SIG-M5 treated with dmso at 0.1 percent for 504 hours (cell line): ENCODE measurements around the gene GPN1.
A peak's percentile ranks its signal among the peaks of the same experiment; 100 is the strongest.
"Not testable (repeated sequence)": the region's sequence is repeated elsewhere in the genome, so short reads cannot be mapped to it uniquely, and the experiment has no call there.

Experiments
- DNase-seq: peaks from one replicate; lab custom pipeline; 2025; ENCODE audit not compliant: unreplicated experiment; lab: John Stamatoyannopoulos, UW

The GPN1 gene

DNA sequence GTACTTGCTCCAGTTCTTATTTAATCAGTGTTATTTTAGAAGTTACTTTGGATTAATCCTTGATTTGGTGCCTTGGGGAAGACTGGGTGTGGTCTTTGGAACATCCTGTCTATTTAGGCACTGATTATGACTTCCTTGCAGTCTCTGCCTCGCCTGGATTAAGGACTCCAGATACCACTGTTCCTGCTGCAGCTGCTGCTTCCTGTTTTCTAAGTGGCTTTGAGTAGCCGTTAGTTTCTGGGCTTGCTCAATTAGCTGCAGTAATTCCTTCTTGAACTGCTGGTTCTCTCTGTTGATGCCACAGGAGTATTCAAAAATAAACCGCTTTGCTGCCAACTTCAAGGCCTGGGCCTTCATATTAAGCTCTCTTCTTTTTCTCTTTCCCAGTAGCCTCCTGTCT, 1.9 kb upstream of the GPN1 start:
- peak; percentile 58 for DNase-seq

- peak; percentile 82 for DNase-seq
Observed at GRCh38 chr2:27627963-27628766, 685 bp upstream of the GPN1 start.

DNA sequence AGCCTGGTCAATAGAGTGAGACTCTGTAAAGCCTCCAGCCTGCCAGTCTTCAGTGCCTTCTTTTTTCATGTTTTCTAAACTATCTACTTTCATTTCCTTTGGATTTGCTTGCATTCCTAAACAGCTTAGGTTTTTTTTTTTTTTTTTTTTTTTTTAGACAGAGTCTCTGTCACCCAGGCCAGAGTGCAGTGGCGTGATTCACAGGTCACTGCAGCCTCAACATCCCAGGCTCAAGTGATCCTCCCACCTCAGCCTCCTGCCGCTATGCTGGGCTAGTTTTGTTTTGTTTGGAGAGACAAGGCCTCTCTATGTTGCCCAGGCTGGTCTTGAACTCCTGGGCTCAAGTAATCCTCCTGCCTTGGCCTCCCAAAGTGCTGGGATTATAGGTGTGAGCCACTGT, 1.4 kb downstream of the GPN1 start:
- not testable (repeated sequence) for DNase-seq

- no peak for DNase-seq
Observed at GRCh38 chr2:27634291-27634690, 5.4 kb downstream of the GPN1 start.

- no peak for DNase-seq
Observed at GRCh38 chr2:27636766-27637165, 7.9 kb downstream of the GPN1 start.

DNA sequence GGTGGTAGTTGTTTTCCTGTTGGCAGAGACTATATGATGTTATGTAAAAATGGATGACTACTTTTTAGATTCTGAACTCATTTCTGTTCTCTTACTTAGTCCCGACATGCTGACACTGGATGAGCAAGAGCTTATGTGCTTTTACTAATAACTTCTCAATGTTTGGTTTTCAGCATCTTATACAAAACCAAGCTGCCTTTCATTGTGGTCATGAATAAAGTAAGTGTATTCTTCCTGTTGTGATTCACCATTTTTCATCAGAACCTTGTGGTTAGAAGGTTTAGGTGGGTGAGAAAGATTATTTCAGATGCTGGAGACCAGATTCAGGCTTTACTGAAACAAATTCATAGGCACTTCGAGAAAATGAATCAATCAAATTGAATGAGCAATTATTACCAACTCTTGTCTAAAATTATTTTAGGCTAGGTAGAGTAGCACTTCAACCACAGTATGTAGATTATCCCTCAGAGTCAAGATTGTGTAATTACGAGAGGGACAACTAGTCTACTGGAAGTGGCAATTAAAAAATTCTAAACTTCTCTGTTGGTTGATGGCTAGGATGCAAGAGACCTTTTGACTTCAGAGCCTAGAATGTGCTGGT, 9.3 kb downstream of the GPN1 start:
- no peak for DNase-seq

DNA sequence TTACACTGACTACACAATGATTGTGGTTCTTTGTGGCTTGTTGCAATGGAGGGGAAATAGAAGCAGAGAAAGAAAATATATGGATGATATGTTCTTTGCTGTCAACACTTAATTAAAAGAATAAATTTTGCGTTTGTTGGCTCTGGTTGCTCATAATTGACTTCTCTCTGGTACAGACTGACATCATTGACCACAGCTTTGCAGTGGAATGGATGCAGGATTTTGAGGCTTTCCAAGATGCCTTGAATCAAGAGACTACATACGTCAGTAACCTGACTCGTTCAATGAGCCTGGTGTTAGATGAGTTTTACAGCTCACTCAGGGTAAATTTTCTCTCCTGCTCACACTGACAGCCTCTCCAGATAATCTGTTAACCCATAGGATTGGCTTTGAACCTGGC, 9.9 kb downstream of the GPN1 start:
- no peak for DNase-seq

- no peak for DNase-seq
Observed at GRCh38 chr2:27640722-27641245, 11.9 kb downstream of the GPN1 start.

- DNase-seq = no peak
Observed at GRCh38 chr2:27645197-27645596, 16.3 kb downstream of the GPN1 start.

- DNase-seq = no peak
Observed at GRCh38 chr2:27647289-27647688, 18.4 kb downstream of the GPN1 start.

DNA sequence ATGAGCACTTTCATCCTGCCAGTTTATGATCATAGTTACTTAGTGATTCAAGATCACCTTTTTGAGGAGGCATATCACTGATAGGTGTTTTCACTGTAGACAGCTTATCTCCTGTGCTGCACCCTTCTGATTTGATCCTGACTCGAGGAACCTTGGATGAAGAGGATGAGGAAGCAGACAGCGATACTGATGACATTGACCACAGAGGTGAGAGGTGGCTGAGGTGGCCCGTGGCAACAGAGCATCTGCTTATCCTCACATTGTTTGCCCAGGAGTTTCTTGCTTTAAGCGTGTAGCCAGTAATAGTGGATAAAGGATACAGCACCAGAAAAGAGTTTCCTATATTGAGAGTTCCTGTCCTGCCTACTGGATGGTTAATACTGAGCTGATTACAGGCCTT, 18.9 kb downstream of the GPN1 start:
- no peak for DNase-seq

GRCh38 chr2:27651056-27651455, 22.2 kb downstream of the GPN1 start:
- DNase-seq = no peak

DNA sequence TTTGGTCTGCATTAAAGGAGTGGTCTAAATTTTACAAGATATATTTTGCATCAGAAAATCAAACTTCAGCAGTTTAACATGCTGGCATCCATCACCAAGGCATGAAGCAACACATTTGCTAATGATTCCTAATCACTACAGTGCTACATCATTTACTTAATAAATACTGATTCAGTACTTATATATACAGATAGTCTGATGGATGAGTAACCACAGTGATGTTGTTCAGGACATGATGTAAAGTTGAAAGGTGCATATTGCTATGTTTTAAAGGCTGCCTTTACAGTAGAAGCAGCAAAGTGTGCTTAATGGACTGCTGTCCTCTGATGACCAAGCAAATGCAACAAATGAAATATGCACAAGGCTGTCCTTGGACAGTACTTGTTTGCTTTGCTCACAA, 23.5 kb downstream of the GPN1 start:
- no peak for DNase-seq

- no peak for DNase-seq
Observed at GRCh38 chr2:27652790-27653189, 23.9 kb downstream of the GPN1 start.

DNA sequence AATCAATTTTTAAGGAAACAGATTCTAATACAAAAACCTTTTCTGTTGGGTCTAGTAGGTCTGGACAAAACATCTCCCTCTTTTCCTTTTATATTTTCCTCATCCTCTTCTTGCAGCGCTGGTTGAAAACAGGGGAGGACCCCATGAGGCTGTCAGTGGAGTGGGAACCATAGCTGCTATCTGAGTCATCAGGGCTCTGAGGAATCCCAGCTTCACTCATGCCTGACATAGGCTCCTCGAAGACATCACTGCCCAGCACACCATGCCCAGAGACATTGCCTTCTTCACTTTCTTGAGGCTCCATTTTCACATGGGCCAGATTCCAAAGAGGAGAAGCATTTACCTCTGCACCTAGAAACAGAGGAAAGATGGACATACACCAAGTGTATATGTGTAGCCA, 24.5 kb downstream of the GPN1 start:
- no peak for DNase-seq

GRCh38 chr2:27655155-27655951, 26.5 kb downstream of the GPN1 start:
- no peak for DNase-seq

- DNase-seq = no peak
Observed at GRCh38 chr2:27661371-27661770, 32.5 kb downstream of the GPN1 start.

GRCh38 chr2:27663285-27664153, 34.7 kb downstream of the GPN1 start, which contains the start of the genes SLC4A1AP and SUPT7L:
TSS of gene SLC4A1AP (plus strand) at chr2:27663889. CDS start at chr2:27663915, 26 bp downstream.
TSS of gene SUPT7L (minus strand) at chr2:27663614. CDS start at chr2:27662192, 1,422 bp downstream.
- peak; percentile 88 for DNase-seq

- DNase-seq = no peak
Observed at GRCh38 chr2:27664154-27664574, 35.3 kb downstream of the GPN1 start.

- DNase-seq = peak; percentile 58
Observed at GRCh38 chr2:27664622-27665363, 35.9 kb downstream of the GPN1 start.
